ENCODE data around the gene MYO7A. TPM values are rescaled to one million over a fixed set of nuclear protein-coding genes. Genes with fewer than 3 reads are reported as not detected.

The MYO7A gene
- total and polyA plus RNA-seq, 2 of the 8 experiments (the other 6 are each of a cell fraction or from before 2014, with no cell fraction given), result 1.5 to 1.9 TPM

DNA sequence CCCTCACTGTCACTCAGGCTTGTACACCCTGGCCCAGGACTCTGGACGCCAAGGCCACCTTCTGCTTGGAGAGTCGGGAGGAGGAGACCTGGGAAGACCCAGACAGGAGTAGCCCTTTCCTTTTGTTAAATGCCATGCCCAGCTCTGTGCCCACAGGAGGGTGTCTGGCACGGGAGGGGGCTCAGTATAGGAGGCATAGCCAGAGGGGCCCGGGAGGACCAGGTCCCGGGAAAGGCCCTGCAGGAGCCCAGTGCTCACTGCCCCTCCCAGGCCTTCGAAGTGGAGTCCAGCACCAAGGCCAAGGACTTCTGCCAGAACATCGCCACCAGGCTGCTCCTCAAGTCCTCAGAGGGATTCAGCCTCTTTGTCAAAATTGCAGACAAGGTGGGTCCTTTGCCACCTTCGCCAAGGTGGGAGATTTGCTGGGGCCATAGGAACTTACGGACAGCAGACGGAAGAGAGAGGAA, 79.0 kb downstream of the MYO7A start:
- no peak overlapping the region for H3K14ac ChIP-seq (ENCODE audit: insufficient read length)
- 83% methylated on average over 10 of the region's 10 CpGs; no CpG with 5 or more reads in 1 of the 2 experiments for WGBS, 2 experiments (ENCODE audit: extremely low coverage in 1 of 2, insufficient coverage in 1 of 2, insufficient read length in 1 of 2, insufficient replicate concordance in 2 of 2, low coverage in 1 of 2, low lambda C conversion rate in 2 of 2, missing lambda C conversion rate in 1 of 2)
- H2BK20ac ChIP-seq (ENCODE audit: low read length), result no peak overlapping the region
- no peak overlapping the region for H2BK5ac ChIP-seq (ENCODE audit: low read depth, low read length)
- no peak overlapping the region for H2BK15ac ChIP-seq (ENCODE audit: low read length)
- FAIRE-seq (no peak), DNase-seq (ENCODE audit: low read depth in 1 of 2, low spot score in 2 of 2) (no peak)
- no peak overlapping the region for H3K9ac ChIP-seq (replicated peaks in 1 of 4; ENCODE audit: extremely low read depth in 1 of 4, low read depth in 3 of 4, low read length in 3 of 4)
- H4K91ac ChIP-seq (replicated peaks; ENCODE audit: insufficient read length, low read length), result no peak overlapping the region
- no peak overlapping the region for H3K4me3 ChIP-seq (ENCODE audit: extremely low read depth in 1 of 4, insufficient read depth in 2 of 4, low read depth in 3 of 4, low read length in 4 of 4)
- no peak overlapping the region for H2AK5ac ChIP-seq (ENCODE audit: low read depth, low read length)
- H3K18ac ChIP-seq (ENCODE audit: extremely low read depth, low read length), result no peak overlapping the region
- H3K79me1 ChIP-seq (ENCODE audit: low read depth, low read length), result no peaks in the 10 kb centered on the region
- CTCF ChIA-PET (ENCODE audit: partially characterized antibody), result interaction anchor here (1.1 to 5.9 kb wide), 3 partner anchors 12 to 412 kb away, joined by 3 to 35 read pairs (median 3); no protein-coding TSS in a partner anchor
- no peak overlapping the region for H2AFZ ChIP-seq (ENCODE audit: low read length)
- H3K27ac ChIP-seq (ENCODE audit: low read depth, low read length), result no peak overlapping the region
- H4K8ac ChIP-seq (ENCODE audit: extremely low read depth, insufficient read depth, low read length), result no peak overlapping the region
- H3K9me3 ChIP-seq (ENCODE audit: insufficient read depth in 2 of 2, low read depth in 1 of 2, low read length in 1 of 2), result no peaks in the 10 kb centered on the region
- POLR2A ChIA-PET (ENCODE audit: partially characterized antibody), result no interaction called here
- H2BK12ac ChIP-seq (ENCODE audit: low read depth, low read length), result no peak overlapping the region
- H2BK120ac ChIP-seq (replicated peaks; ENCODE audit: low read depth, low read length), result no peak overlapping the region
- no peak overlapping the region for H4K5ac ChIP-seq (ENCODE audit: insufficient read length, low read depth, low read length)
- H3K36me3 ChIP-seq (ENCODE audit: control insufficient read depth in 2 of 4, insufficient read depth in 4 of 4, low read length in 3 of 4), result no peaks in the 10 kb centered on the region
- no peaks in the 10 kb centered on the region; a peak in 1 of 7 replicates for H3K27me3 ChIP-seq (replicated peaks in 1 of 4; ENCODE audit: control insufficient read depth in 3 of 4, extremely low read depth in 1 of 4, insufficient read depth in 3 of 4, low read length in 3 of 4)
- no peak overlapping the region for H3K23ac ChIP-seq (ENCODE audit: insufficient read length)
- H4K20me1 ChIP-seq (replicated peaks in 1 of 2; ENCODE audit: control insufficient read depth in 1 of 2, insufficient read depth in 2 of 2, low read length in 2 of 2), result no peaks in the 10 kb centered on the region
- H3K4me1 ChIP-seq (replicated peaks in 1 of 4; ENCODE audit: control insufficient read depth in 3 of 4, insufficient read depth in 4 of 4, low read length in 3 of 4), result no peaks in the 10 kb centered on the region; a peak in 1 of 7 replicates
- H3K79me2 ChIP-seq (ENCODE audit: control insufficient read depth in 1 of 2, insufficient read depth in 2 of 2, low read length in 2 of 2), result no peaks in the 10 kb centered on the region
- H3K4ac ChIP-seq (replicated peaks; ENCODE audit: insufficient read length, low read depth, low read length), result no peak overlapping the region
- no peak overlapping the region for H3K56ac ChIP-seq (replicated peaks; ENCODE audit: insufficient read length, low read depth, low read length)
- no peak overlapping the region for H3K4me2 ChIP-seq (ENCODE audit: insufficient read depth in 1 of 2, low read depth in 2 of 2, low read length in 2 of 2)
- H3K23me2 ChIP-seq (ENCODE audit: low read depth, low read length), result no peaks in the 10 kb centered on the region
